Stimulated activated naive CD4-positive, alpha-beta T cell (primary cell): ENCODE data around the gene TLN1.
A peak's percentile ranks its signal among the peaks of the same experiment; 100 is the strongest.

ENCODE experiments used
- DNase-seq, 6 experiments: peaks; one replicate each; lab custom pipeline; 2025; lab: John Stamatoyannopoulos, UW

Gene TLN1

GRCh38 chr9:35662437-35662836, 69.6 kb downstream of the TLN1 start:
- DNase-seq: no peak

- DNase-seq: peak in 3 of 6 experiments; percentile 11 to 29 (median 13)
Observed at GRCh38 chr9:35661756-35662350, 70.1 kb downstream of the TLN1 start.

GRCh38 chr9:35660966-35661415, 71.0 kb downstream of the TLN1 start:
- DNase-seq: no peak

GRCh38 chr9:35659340-35659739, 72.7 kb downstream of the TLN1 start:
- no peak for DNase-seq

GRCh38 chr9:35658968-35659220, 73.1 kb downstream of the TLN1 start:
- no peak for DNase-seq

GRCh38 chr9:35658137-35658967, 73.6 kb downstream of the TLN1 start, which contains the start of gene CCDC107:
CCDC107 (plus strand) TSS chr9:35658292; CDS start chr9:35658380, 88 bp downstream.
- peak; percentile 76 to 99 (median 86) for DNase-seq

GRCh38 chr9:35657546-35658136, 74.4 kb downstream of the TLN1 start, which contains the start of gene RMRP:
RMRP (minus strand) TSS chr9:35658019.
- DNase-seq: peak; percentile 77 to 99 (median 88)

- peak in 1 of 6 experiments; percentile 32 for DNase-seq
Observed at GRCh38 chr9:35656831-35657545, 75.0 kb downstream of the TLN1 start.

- DNase-seq: no peak
Observed at GRCh38 chr9:35656348-35656747, 75.6 kb downstream of the TLN1 start.

GRCh38 chr9:35653611-35654010, 78.4 kb downstream of the TLN1 start:
- DNase-seq: no peak

- DNase-seq: no peak
Observed at GRCh38 chr9:35652829-35653209, 79.2 kb downstream of the TLN1 start.

GRCh38 chr9:35651956-35652828, 79.8 kb downstream of the TLN1 start:
- DNase-seq: no peak

- DNase-seq: peak; percentile 11 to 48 (median 33)
Observed at GRCh38 chr9:35650341-35651158, 81.4 kb downstream of the TLN1 start, which contains the start of gene SIT1. SIT1 (minus strand) TSS chr9:35650931; CDS start chr9:35650853, 78 bp downstream.

- peak; percentile 29 to 73 (median 42) for DNase-seq
Observed at GRCh38 chr9:35649431-35650340, 82.3 kb downstream of the TLN1 start.
